Duodenal mucosa (tissue), 2 donors: ENCODE data around the gene REELD1.

Experiments used
- H3K27ac ChIP-seq: one replicate; pipeline ENCODE4 v1.7.0; 2013; ENCODE audit warnings: low read depth, low read length
- H3K27me3 ChIP-seq, 2 donors: one replicate each; pipeline ENCODE4 v1.7.0; 2013; ENCODE audit warnings: low read length in 2 of 2, control low read depth in 1 of 2; ENCODE audit not compliant: insufficient read depth in 2 of 2, control insufficient read depth in 1 of 2
- H3K36me3 ChIP-seq, 2 donors: one replicate each; pipeline ENCODE4 v1.7.0; 2013; ENCODE audit warnings: low read length in 2 of 2, control low read depth in 1 of 2; ENCODE audit not compliant: insufficient read depth in 2 of 2, control insufficient read depth in 1 of 2
- H3K4me1 ChIP-seq, 2 donors: one replicate each; pipeline ENCODE4 v1.7.0; 2013; ENCODE audit warnings: low read length in 2 of 2, control low read depth in 1 of 2; ENCODE audit not compliant: insufficient read depth in 2 of 2, control insufficient read depth in 1 of 2
- H3K4me3 ChIP-seq, 2 donors: one replicate each; pipeline ENCODE4 v1.7.0; 2013; ENCODE audit warnings: low read length in 2 of 2, low read depth in 1 of 2
- H3K9ac ChIP-seq, 2 donors: one replicate each; pipeline ENCODE4 v1.7.0; 2013; ENCODE audit warnings: low read length in 2 of 2, low read depth in 1 of 2
- H3K9me3 ChIP-seq, 2 donors: one replicate each; pipeline ENCODE4 v1.7.0; 2013; ENCODE audit warnings: low read length in 2 of 2, control low read depth in 1 of 2; ENCODE audit not compliant: control insufficient read depth in 1 of 2

The REELD1 gene

DNA sequence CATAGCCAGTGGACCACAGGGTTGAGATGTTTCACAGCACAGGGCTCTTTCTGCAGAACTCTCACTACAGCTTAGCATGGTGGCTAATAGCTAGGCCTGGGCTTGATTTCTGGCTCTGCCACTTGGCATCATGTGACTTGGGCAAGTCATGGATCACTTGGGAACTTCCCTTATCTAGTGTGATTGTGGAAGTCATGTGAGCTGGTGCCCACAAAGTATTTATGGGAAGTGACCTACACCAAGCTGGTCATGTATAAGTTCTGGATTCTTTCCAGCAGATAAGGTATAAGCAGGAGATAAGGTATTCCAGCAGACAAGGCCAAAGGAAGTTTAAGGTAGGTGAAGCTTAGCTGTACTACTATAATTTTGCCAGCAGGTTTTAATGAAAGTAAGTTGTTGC, 61.0 kb downstream of the REELD1 start:
- H3K4me1 ChIP-seq = peaks cover 0 to 3% of the 10 kb centered on the region in 2 donors
- no peaks in the 10 kb centered on the region for H3K9me3 ChIP-seq
- no peak overlapping the region for H3K9ac ChIP-seq
- H3K27me3 ChIP-seq = no peaks in the 10 kb centered on the region
- no peaks in the 10 kb centered on the region for H3K36me3 ChIP-seq
- no peak overlapping the region for H3K27ac ChIP-seq
- no peak overlapping the region for H3K4me3 ChIP-seq

DNA sequence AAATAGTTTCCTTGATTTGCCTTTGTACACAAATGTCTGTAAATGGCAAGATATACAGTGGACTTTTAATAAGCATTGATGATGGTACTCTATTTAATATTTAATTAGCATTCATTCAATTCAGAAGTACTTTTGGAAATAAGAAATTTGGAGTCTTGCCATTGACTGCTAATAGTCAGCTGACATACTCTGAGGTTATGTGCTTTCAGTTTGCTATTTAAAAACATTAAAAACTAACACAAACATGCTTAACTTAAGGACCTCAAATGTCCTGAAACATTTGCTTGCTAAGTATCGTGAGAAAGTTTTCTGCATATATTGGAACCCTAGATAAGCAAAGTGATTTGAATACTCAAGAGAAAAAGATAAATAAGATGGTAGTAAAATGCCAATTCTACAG, 64.6 kb downstream of the REELD1 start:
- Histone ChIP-seq H3K9ac (no peak overlapping the region), H3K4me3 (no peak overlapping the region), H3K27me3 (no peaks in the 10 kb centered on the region), H3K36me3 (no peaks in the 10 kb centered on the region), H3K4me1 (peaks cover 0 to 3% of the 10 kb centered on the region in 2 donors), H3K27ac (no peak overlapping the region), H3K9me3 (no peaks in the 10 kb centered on the region)
